Keratinocyte (primary cell): ENCODE results near the gene HMCN2. TPM values are rescaled to one million over a fixed set of nuclear protein-coding genes. Genes with fewer than 3 reads are reported as not detected.

Experiments
- DNase-seq: peaks from one replicate; pipeline ENCODE4 v3.0.0-alpha.2; 2011; ENCODE audit warnings: low read depth, missing footprints, low spot score
- FAIRE-seq: peaks from 2 replicates; lab custom pipeline; 2011; peaks lifted over from hg19 to GRCh38; lab: Jason Lieb, UNC
- H2AFZ ChIP-seq: 2 replicates; pipeline ENCODE4 v1.6.0; 2012; ENCODE audit warnings: low read length, control low read depth, inconsistent platforms; ENCODE audit not compliant: control insufficient read depth
- H3K27ac ChIP-seq: 2 replicates; pipeline ENCODE4 v1.5.1; 2011; ENCODE audit warnings: low read length; ENCODE audit not compliant: control insufficient read depth, insufficient read depth
- H3K27me3 ChIP-seq: 3 replicates; pipeline ENCODE4 v1.6.0; 2011; ENCODE audit warnings: low read length; ENCODE audit not compliant: control insufficient read depth, insufficient read depth; ENCODE audit errors: extremely low read depth
- H3K36me3 ChIP-seq, 2 experiments: 2 replicates in 1 of 2; 3 replicates in 1 of 2; pipeline ENCODE4 v1.5.1; 2011; ENCODE audit warnings: low read length in 2 of 2, mild to moderate bottlenecking in 1 of 2; ENCODE audit not compliant: control insufficient read depth in 2 of 2, insufficient read depth in 2 of 2; ENCODE audit errors: extremely low read depth in 1 of 2
- H3K4me1 ChIP-seq: 3 replicates; pipeline ENCODE4 v1.5.1; 2011; ENCODE audit warnings: low read length; ENCODE audit not compliant: control insufficient read depth, insufficient read depth; ENCODE audit errors: extremely low read depth
- H3K4me2 ChIP-seq: 3 replicates; pipeline ENCODE4 v1.6.0; 2011; ENCODE audit warnings: low read depth, low read length; ENCODE audit not compliant: control insufficient read depth, insufficient read depth; ENCODE audit errors: extremely low read depth
- H3K4me3 ChIP-seq, 3 experiments: fragments of 200-600 bp in 1 of 3; sonication (generic) in 1 of 3; 2 replicates in 2 of 3; 3 replicates in 1 of 3; pipeline ENCODE4 v1.5.1; 2011 to 2016; ENCODE audit warnings: low read length in 3 of 3, mild to moderate bottlenecking in 3 of 3, control low read depth in 2 of 3, inconsistent platforms in 1 of 3, low read depth in 1 of 3, mixed read lengths in 1 of 3, mixed run types in 1 of 3, moderate library complexity in 1 of 3; ENCODE audit not compliant: control insufficient read depth in 2 of 3, insufficient read depth in 2 of 3; ENCODE audit errors: extremely low read depth in 1 of 3
- H3K79me2 ChIP-seq: 2 replicates; pipeline ENCODE4 v1.6.0; 2012; ENCODE audit warnings: low read length; ENCODE audit not compliant: control insufficient read depth, insufficient read depth
- H3K9ac ChIP-seq: 3 replicates; pipeline ENCODE4 v1.6.0; 2011; ENCODE audit warnings: low read length; ENCODE audit not compliant: control insufficient read depth, insufficient read depth; ENCODE audit errors: extremely low read depth
- H3K9me1 ChIP-seq: 3 replicates; pipeline ENCODE4 v1.6.0; 2011; ENCODE audit warnings: low read length; ENCODE audit not compliant: control insufficient read depth, insufficient read depth; ENCODE audit errors: extremely low read depth
- H3K9me3 ChIP-seq: 2 replicates; pipeline ENCODE4 v1.5.1; 2012; ENCODE audit warnings: low read depth, low read length; ENCODE audit not compliant: control insufficient read depth
- H4K20me1 ChIP-seq: 3 replicates; pipeline ENCODE4 v1.6.0; 2011; ENCODE audit warnings: low read length; ENCODE audit not compliant: control insufficient read depth, insufficient read depth; ENCODE audit errors: extremely low read depth
- EZH2 ChIP-seq: IDR thresholded peaks from one replicate; pipeline ENCODE4 v1.6.1; 2012; ENCODE audit warnings: inconsistent platforms, mild to moderate bottlenecking, low read length, moderate library complexity
- dilution Hi-C: fragments of 300-500 bp; cut with MboI; formaldehyde crosslinking; loops from one replicate; pipeline ENCODE4 v1.7.0; 2020; ENCODE audit warnings: low sequenced_read_pairs; ENCODE audit not compliant: extremely low pct_ligation_motif_present
- polyA plus RNA-seq, 5 experiments: library from polyadenylated mRNA; depleted of rRNA in 3 of 5; stranded (reverse) in 3 of 5; stranded (forward) in 1 of 5; unstranded in 1 of 5; fragments of >200 nt; gene quantifications; 1 replicate in 1 of 5; 2 replicates in 3 of 5; 3 replicates in 1 of 5; pipeline versions ENCODE4 v1.2.1 to v1.2.3, GENCODE V29; 2011 to 2012; ENCODE audit warnings: missing spikeins in 2 of 5, low read depth in 1 of 5, low replicate concordance in 1 of 5
- TF ChIP-seq, protein P1 (sequence below), 3 experiments: IDR thresholded peaks in 1 of 3; conservative IDR thresholded peaks in 1 of 3; optimal IDR thresholded peaks in 1 of 3; 2 replicates in 2 of 3; 3 replicates in 1 of 3; pipeline versions ENCODE3 to v1.5.1; 2011; ENCODE audit warnings: low read length in 3 of 3, mild to moderate bottlenecking in 3 of 3, moderate library complexity in 2 of 3, control low read depth in 1 of 3, inconsistent platforms in 1 of 3; ENCODE audit not compliant: insufficient read depth in 2 of 3; ENCODE audit errors: extremely low read depth in 1 of 3

Gene HMCN2
- polyA plus RNA-seq, 1 donor (not counting 4 experiments of a cell fraction or from before 2014, with no cell fraction given), result not detected

DNA sequence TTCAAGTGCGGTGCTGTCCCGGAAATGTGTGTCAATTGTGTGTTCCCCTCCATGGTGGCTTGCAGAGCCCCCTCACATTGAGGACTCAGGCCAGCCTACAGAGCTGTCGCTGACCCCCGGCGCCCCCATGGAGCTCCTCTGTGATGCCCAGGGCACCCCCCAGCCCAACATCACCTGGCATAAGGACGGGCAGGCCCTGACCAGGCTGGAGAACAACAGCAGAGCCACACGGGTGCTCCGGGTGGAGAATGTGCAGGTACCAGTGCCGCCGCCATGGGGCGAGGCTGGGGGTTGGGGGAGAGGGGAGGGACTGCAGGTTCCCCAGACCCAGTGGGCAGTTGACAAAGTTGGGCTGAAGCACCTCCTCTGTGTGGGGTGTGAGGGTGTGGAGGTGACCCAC, 128.8 kb downstream of the HMCN2 start:
- H2AFZ ChIP-seq, result no peak overlapping the region
- DNase-seq, result no peak
- no peaks in the 10 kb centered on the region for H3K36me3 ChIP-seq
- no peaks in the 10 kb centered on the region for H3K9me1 ChIP-seq
- H3K4me2 ChIP-seq, result no peak overlapping the region
- H3K27ac ChIP-seq, result no peak overlapping the region
- no peaks in the 10 kb centered on the region for H3K79me2 ChIP-seq
- peaks cover 4% of the 10 kb centered on the region for H3K4me1 ChIP-seq
- dilution Hi-C loops, result no loop called here
- H3K27me3 ChIP-seq, result no peaks in the 10 kb centered on the region
- H4K20me1 ChIP-seq, result no peaks in the 10 kb centered on the region
- no peak for FAIRE-seq
- H3K9ac ChIP-seq, result no peak overlapping the region
- H3K4me3 ChIP-seq, result no peak overlapping the region
- H3K9me3 ChIP-seq, result no peaks in the 10 kb centered on the region
- TF ChIP-seq, protein P1, sequence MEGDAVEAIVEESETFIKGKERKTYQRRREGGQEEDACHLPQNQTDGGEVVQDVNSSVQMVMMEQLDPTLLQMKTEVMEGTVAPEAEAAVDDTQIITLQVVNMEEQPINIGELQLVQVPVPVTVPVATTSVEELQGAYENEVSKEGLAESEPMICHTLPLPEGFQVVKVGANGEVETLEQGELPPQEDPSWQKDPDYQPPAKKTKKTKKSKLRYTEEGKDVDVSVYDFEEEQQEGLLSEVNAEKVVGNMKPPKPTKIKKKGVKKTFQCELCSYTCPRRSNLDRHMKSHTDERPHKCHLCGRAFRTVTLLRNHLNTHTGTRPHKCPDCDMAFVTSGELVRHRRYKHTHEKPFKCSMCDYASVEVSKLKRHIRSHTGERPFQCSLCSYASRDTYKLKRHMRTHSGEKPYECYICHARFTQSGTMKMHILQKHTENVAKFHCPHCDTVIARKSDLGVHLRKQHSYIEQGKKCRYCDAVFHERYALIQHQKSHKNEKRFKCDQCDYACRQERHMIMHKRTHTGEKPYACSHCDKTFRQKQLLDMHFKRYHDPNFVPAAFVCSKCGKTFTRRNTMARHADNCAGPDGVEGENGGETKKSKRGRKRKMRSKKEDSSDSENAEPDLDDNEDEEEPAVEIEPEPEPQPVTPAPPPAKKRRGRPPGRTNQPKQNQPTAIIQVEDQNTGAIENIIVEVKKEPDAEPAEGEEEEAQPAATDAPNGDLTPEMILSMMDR (optimal IDR thresholded peaks at IDR 0.05 in 1 of 3, IDR thresholded peaks at IDR 0.05 in 1 of 3, conservative IDR thresholded peaks at IDR 0.05 in 1 of 3; ENCODE audit: extremely low read depth in 1 of 3, insufficient read depth in 2 of 3, low read length in 3 of 3), result no peak
- TF ChIP-seq EZH2, result no peak

DNA sequence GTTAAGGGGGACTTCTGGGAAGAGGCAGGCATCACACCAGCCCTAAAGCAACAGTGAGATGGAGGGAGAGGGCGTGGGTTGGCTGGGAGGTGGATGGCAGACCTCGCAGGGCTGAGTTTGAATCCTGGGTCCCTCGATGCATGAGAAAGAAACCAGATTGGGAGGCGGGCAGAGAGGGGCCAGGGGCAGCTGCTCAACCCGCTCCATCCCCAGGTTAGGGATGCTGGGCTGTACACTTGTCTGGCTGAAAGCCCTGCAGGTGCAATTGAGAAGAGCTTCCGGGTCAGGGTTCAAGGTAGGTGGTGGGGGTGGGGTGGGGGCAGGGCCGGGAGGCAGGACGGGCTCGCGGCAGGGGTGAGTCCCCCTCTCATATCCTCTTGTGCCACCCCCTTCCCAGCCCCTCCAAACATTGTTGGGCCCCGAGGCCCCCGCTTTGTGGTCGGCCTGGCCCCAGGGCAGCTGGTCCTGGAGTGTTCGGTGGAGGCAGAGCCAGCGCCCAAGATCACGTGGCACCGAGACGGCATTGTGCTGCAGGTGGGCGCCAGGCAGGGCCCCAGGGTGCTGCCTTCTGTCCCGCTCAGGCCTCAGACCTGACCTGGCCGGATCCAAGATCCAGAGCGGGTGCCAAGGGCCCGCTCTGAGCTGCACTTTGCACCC, 129.4 kb downstream of the HMCN2 start:
- H2AFZ ChIP-seq, result no peak overlapping the region
- H3K36me3 ChIP-seq, result no peaks in the 10 kb centered on the region
- no peaks in the 10 kb centered on the region for H3K9me3 ChIP-seq
- H3K4me3 ChIP-seq, result no peak overlapping the region
- peaks cover 4% of the 10 kb centered on the region for H3K4me1 ChIP-seq
- H4K20me1 ChIP-seq, result no peaks in the 10 kb centered on the region
- H3K9me1 ChIP-seq, result no peaks in the 10 kb centered on the region
- DNase-seq, result no peak
- H3K27me3 ChIP-seq, result peaks cover under 1% of the 10 kb centered on the region
- no peaks in the 10 kb centered on the region for H3K79me2 ChIP-seq
- H3K27ac ChIP-seq, result no peak overlapping the region
- TF ChIP-seq, protein P1 (optimal IDR thresholded peaks at IDR 0.05 in 1 of 3, IDR thresholded peaks at IDR 0.05 in 1 of 3, conservative IDR thresholded peaks at IDR 0.05 in 1 of 3; ENCODE audit: extremely low read depth in 1 of 3, insufficient read depth in 2 of 3, low read length in 3 of 3), result no peak
- TF ChIP-seq EZH2, result no peak
- no peak for FAIRE-seq
- H3K9ac ChIP-seq, result no peak overlapping the region
- dilution Hi-C loops, result no loop called here
- H3K4me2 ChIP-seq, result no peak overlapping the region
